ENCODE data around the gene RFX5. TPM values are rescaled to one million over a fixed set of nuclear protein-coding genes. Genes with fewer than 3 reads are reported as not detected.

RFX5 gene
- total and polyA plus RNA-seq, 2 experiments from 2014 or later: 13.3 to 44.5 TPM

DNA sequence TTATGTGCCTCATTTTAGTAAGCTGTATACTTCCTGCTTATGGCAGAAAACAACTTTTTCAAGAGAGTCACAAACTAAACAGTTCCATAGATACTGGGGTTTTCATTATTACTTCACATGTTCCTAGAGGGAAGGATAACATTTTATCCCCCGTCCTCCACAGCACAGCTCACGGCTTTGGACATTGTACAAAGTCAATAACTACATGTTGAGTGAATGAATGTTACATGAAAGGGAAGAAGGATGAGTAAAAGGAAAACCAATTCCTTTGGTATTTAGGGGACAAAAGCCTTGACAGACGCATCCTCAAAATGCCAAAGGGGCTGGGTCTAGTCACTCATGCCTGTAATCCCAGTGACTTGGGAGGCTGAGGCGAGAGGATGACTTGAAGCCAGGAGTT lies 34.6 kb downstream of the RFX5 start:
- no peak for TF ChIP-seq NANOG (IDR thresholded peaks at IDR 0.05; ENCODE audit: borderline replicate concordance)
- no peak for TF ChIP-seq EZH2 (IDR thresholded peaks at IDR 0.05; ENCODE audit: low read depth, unreplicated experiment)
- TF ChIP-seq, protein P1, sequence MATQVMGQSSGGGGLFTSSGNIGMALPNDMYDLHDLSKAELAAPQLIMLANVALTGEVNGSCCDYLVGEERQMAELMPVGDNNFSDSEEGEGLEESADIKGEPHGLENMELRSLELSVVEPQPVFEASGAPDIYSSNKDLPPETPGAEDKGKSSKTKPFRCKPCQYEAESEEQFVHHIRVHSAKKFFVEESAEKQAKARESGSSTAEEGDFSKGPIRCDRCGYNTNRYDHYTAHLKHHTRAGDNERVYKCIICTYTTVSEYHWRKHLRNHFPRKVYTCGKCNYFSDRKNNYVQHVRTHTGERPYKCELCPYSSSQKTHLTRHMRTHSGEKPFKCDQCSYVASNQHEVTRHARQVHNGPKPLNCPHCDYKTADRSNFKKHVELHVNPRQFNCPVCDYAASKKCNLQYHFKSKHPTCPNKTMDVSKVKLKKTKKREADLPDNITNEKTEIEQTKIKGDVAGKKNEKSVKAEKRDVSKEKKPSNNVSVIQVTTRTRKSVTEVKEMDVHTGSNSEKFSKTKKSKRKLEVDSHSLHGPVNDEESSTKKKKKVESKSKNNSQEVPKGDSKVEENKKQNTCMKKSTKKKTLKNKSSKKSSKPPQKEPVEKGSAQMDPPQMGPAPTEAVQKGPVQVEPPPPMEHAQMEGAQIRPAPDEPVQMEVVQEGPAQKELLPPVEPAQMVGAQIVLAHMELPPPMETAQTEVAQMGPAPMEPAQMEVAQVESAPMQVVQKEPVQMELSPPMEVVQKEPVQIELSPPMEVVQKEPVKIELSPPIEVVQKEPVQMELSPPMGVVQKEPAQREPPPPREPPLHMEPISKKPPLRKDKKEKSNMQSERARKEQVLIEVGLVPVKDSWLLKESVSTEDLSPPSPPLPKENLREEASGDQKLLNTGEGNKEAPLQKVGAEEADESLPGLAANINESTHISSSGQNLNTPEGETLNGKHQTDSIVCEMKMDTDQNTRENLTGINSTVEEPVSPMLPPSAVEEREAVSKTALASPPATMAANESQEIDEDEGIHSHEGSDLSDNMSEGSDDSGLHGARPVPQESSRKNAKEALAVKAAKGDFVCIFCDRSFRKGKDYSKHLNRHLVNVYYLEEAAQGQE (IDR thresholded peaks at IDR 0.05; ENCODE audit: unreplicated experiment): no peak
- no peak for TF ChIP-seq STAT1 (IDR thresholded peaks at IDR 0.05; ENCODE audit: unreplicated experiment)
- TF ChIP-seq, protein P2, sequence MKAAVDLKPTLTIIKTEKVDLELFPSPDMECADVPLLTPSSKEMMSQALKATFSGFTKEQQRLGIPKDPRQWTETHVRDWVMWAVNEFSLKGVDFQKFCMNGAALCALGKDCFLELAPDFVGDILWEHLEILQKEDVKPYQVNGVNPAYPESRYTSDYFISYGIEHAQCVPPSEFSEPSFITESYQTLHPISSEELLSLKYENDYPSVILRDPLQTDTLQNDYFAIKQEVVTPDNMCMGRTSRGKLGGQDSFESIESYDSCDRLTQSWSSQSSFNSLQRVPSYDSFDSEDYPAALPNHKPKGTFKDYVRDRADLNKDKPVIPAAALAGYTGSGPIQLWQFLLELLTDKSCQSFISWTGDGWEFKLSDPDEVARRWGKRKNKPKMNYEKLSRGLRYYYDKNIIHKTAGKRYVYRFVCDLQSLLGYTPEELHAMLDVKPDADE (IDR thresholded peaks at IDR 0.05): no peak
- TF ChIP-seq EZH2phosphoT487 (IDR thresholded peaks at IDR 0.05; ENCODE audit: unreplicated experiment): no peak
- no peak for TF ChIP-seq JUNB (IDR thresholded peaks at IDR 0.05; ENCODE audit: unreplicated experiment)
- no peak for TF ChIP-seq CREB1 (CRISPR knock-in tag; IDR thresholded peaks at IDR 0.05; ENCODE audit: low read depth)
- Mint-ChIP-seq H3K27ac (no peak overlapping the region), H3K4me3 (no peak overlapping the region), H3K27me3 (ENCODE audit: insufficient read depth, low read depth, poor library complexity) (peaks cover 4% of the 10 kb centered on the region), H3K4me1 (peaks cover 18% of the 10 kb centered on the region), H3K9me3 (no peaks in the 10 kb centered on the region), H3K36me3 (ENCODE audit: low read depth) (peaks cover 18% of the 10 kb centered on the region; the same call in 2 of the 3 replicates)
- H3K27ac ChIP-seq (ENCODE audit: low read depth): no peak overlapping the region
- H2AFZ ChIP-seq: no peak overlapping the region
- H3K79me2 ChIP-seq (replicated peaks; ENCODE audit: insufficient read depth): no peaks in the 10 kb centered on the region
- 0 out of 2 replicates have a peak, but pooled peaks cover 4% of the 10 kb centered on the region for H3F3A ChIP-seq (replicated peaks; ENCODE audit: low read depth)
- ATAC-seq (no peak), DNase-seq (ENCODE audit: low spot score) (no peak)
- no peak overlapping the region for H3K4me3 ChIP-seq
- peaks cover 6% of the 10 kb centered on the region for H4K20me1 ChIP-seq (replicated peaks; ENCODE audit: insufficient read depth)
- peaks cover 13% of the 10 kb centered on the region; the same call in 1 of the 2 replicates for H3K36me3 ChIP-seq (ENCODE audit: insufficient read depth)
- H3K4me1 ChIP-seq (ENCODE audit: insufficient read depth): peaks cover 10% of the 10 kb centered on the region; the same call in 1 of the 2 replicates
- no peaks in the 10 kb centered on the region for H3K9me2 ChIP-seq (ENCODE audit: insufficient read depth)
- no peak overlapping the region for H3K4me2 ChIP-seq
- no peaks in the 10 kb centered on the region for H3K27me3 ChIP-seq (ENCODE audit: insufficient read depth)

DNA sequence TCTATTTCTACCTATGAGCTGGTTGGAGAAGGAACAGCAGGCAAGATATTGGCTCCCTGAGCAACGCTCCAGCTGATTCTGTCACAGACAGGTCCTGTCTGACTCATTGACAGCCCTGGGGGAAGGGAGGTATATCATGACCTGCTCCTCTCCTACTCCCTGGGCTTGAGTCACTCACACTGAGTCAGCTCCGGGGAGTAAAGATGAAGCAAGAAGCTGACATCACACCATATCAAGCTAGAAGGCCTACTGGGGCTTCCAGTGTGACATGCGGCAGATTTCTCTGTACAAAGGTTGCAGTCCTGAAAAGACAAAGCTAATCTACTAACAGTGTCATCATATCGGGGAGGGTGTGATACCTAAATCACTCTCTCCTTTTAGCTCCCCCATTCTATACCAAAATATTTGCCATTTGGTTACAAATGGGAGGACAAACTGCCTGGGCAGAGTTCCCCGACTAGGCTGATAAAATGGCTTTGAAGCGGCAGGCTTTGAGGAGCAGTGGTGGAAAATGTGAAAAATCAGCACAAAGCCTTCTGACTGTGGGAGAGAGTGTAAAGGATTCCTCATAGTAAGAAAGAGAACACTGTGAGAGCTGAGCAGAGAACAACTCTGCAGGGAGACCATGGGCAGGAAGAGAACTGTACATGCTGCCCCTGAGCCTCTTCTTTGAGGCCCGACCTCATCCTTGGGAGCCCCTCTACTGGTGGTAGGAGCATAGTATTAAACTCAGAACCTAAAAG lies 35.3 kb downstream of the RFX5 start:
- H3K27me3 Mint-ChIP-seq (ENCODE audit: insufficient read depth, low read depth, poor library complexity): peaks cover 4% of the 10 kb centered on the region
- DNase-seq (ENCODE audit: low spot score) (no peak), ATAC-seq (no peak)
- Histone ChIP-seq H3F3A (replicated peaks; ENCODE audit: low read depth) (0 out of 2 replicates have a peak, but pooled peaks cover 4% of the 10 kb centered on the region), H2AFZ (no peak overlapping the region), H3K4me1 (ENCODE audit: insufficient read depth) (peaks cover 10% of the 10 kb centered on the region; the same call in 1 of the 2 replicates), H3K4me2 (no peak overlapping the region), H3K27ac (ENCODE audit: low read depth) (no peak overlapping the region), H3K9me2 (ENCODE audit: insufficient read depth) (no peaks in the 10 kb centered on the region), H3K79me2 (replicated peaks; ENCODE audit: insufficient read depth) (no peaks in the 10 kb centered on the region), H4K20me1 (replicated peaks; ENCODE audit: insufficient read depth) (peaks cover 6% of the 10 kb centered on the region), H3K36me3 (ENCODE audit: insufficient read depth) (peaks cover 18% of the 10 kb centered on the region; the same call in 1 of the 2 replicates), H3K27me3 (ENCODE audit: insufficient read depth) (no peaks in the 10 kb centered on the region), H3K4me3 (no peak overlapping the region)
- no peak for TF ChIP-seq POLR2AphosphoS5 (IDR thresholded peaks at IDR 0.05; ENCODE audit: low read depth)
- TF ChIP-seq, protein P2 (IDR thresholded peaks at IDR 0.05): no peak
- TF ChIP-seq CREB1 (CRISPR knock-in tag; IDR thresholded peaks at IDR 0.05; ENCODE audit: low read depth): no peak
- H3K4me3 Mint-ChIP-seq: no peak overlapping the region
- peaks cover 25% of the 10 kb centered on the region; the same call in 2 of the 3 replicates for H3K36me3 Mint-ChIP-seq (ENCODE audit: low read depth)
- H3K4me1 Mint-ChIP-seq: peaks cover 18% of the 10 kb centered on the region
- no peaks in the 10 kb centered on the region for H3K9me3 Mint-ChIP-seq
- H3K27ac Mint-ChIP-seq: no peak overlapping the region
